Ovary (tissue), 10 donors: ENCODE results near the gene ALDH3B1. TPM values are rescaled to one million over a fixed set of nuclear protein-coding genes. Genes with fewer than 3 reads are reported as not detected.
"Not testable (repeated sequence)": the region's sequence is repeated elsewhere in the genome, so short reads cannot be mapped to it uniquely, and the experiment has no call there.

ENCODE experiments used
- DNase-seq, 5 donors: peaks; one replicate each; pipeline ENCODE4 v3.0.0-alpha.2; 2019 to 2020
- H3K27ac ChIP-seq, 2 donors: fragments of 200-600 bp; one replicate each; pipeline versions ENCODE4 v1.5.1 to v1.8.0; 2019 to 2022
- H3K27me3 ChIP-seq: fragments of 200-600 bp; one replicate; pipeline ENCODE4 v1.8.0; 2022
- H3K36me3 ChIP-seq: fragments of 200-600 bp; sonication (generic); one replicate; pipeline ENCODE4 v1.5.1; 2019
- H3K4me1 ChIP-seq: one replicate; pipeline ENCODE4 v1.8.1; 2013; ENCODE audit warnings: mild to moderate bottlenecking, moderate library complexity; ENCODE audit not compliant: insufficient read depth
- H3K4me3 ChIP-seq: fragments of 200-600 bp; sonication (generic); one replicate; pipeline ENCODE4 v1.5.1; 2017
- H3K9me3 ChIP-seq, 2 donors: fragments of 200-600 bp in 1 of 2; sonication (generic) in 1 of 2; one replicate each; pipeline versions ENCODE4 v1.5.1 to v1.8.1; 2013 to 2019; ENCODE audit warnings: mild to moderate bottlenecking in 1 of 2, moderate library complexity in 1 of 2
- CTCF ChIP-seq, 3 donors: fragments of 450-650 bp in 2 of 3; fragments of 200-600 bp in 1 of 3; IDR thresholded peaks; one replicate each; pipeline versions ENCODE4 v1.5.1 to v1.8.0; 2016 to 2022; ENCODE audit warnings: antibody characterized with exemption in 3 of 3, mild to moderate bottlenecking in 1 of 3
- EP300 ChIP-seq: sonication (generic); formaldehyde crosslinking; IDR thresholded peaks from one replicate; pipeline ENCODE4 v1.6.1; 2017; ENCODE audit warnings: antibody characterized with exemption
- POLR2A ChIP-seq: fragments of 450-650 bp; IDR thresholded peaks from one replicate; pipeline ENCODE4 v1.6.1; 2017; ENCODE audit warnings: antibody characterized with exemption, mild to moderate bottlenecking, moderate library complexity
- WGBS, 3 donors: extraction: QIAGEN DNeasy Blood & Tissue Kit in 1 of 3; methylation state at CpG; one replicate each; pipeline versions ENCODE4 v1.1.5 to v1.1.7; 2013 to 2017; 5-methylcytosine and 5-hydroxymethylcytosine counted together
- intact Hi-C, 4 donors: fragments of 100-400 bp; cut with DNase I; formaldehyde crosslinking; loops; one replicate each; pipeline versions ENCODE4 v1.11.0 to v1.15.1; 2022 to 2023
- long read RNA-seq, 3 donors: library from polyadenylated mRNA in 2 of 3; unstranded in 2 of 3; transcript quantifications; one replicate each; pipeline ENCODE4 v2.0.0 and lab custom pipeline, GENCODE V29; 2021 to 2026
- polyA plus RNA-seq, 2 donors: library from polyadenylated mRNA; stranded (reverse); fragments of 200-250 nt in 1 of 2; fragments of 350-450 nt in 1 of 2; fragmentation: Illumina TruSeq in 1 of 2; extraction: RNeasy Lipid Tissue Mini Kit (QIAGEN cat#74804) in 1 of 2; gene quantifications; one replicate each; pipeline ENCODE4 v1.2.3, GENCODE V29; 2013 to 2014
- total RNA-seq, 7 donors: library from RNA; depleted of rRNA in 2 of 7; stranded (reverse); fragments of >200 nt in 2 of 7; fragmentation: NEBNext Ultra II Directional in 3 of 7; extraction: Animal tissue kit (Norgen Biotek cat#: 25700) in 3 of 7; gene quantifications; one replicate each; pipeline versions ENCODE4 v1.1.0 to v1.2.4, GENCODE V29; 2016 to 2023
- donor health status: DM: no; HTN: no; CAD: no; lungs with moderate emphysema.
- donor health status: DM: no; HTN: no; CAD: no.
- donor health status: Bipolar disorder and iron deficiency.
- donor health status: DM: yes; HTN: yes; CAD: no.
- donor health status: DM: no; HTN: no; CAD: no.
- donor health status: DM: yes; HTN: yes; CAD: no.

Gene ALDH3B1
- total RNA-seq, result 10 to 100 TPM in 3 of 7 donors, 1 to 10 TPM in 4; 1.8 to 65.3 (median 8.9) TPM
- 1 to 10 TPM; 3.9 to 4.7 TPM for polyA plus RNA-seq
- long read RNA-seq, donor 1, transcript ALDH3B1-201 (10 exons, 2,786 nt), result major isoform, 9 of 19 reads
- long read RNA-seq, donor 1, partial matches to known transcripts, result 8 of 19 reads
- long read RNA-seq, donor 1, other reads (novel, unspliced or antisense), result 1 of 19 reads
- long read RNA-seq, donor 2, partial matches to known transcripts, result 0 of 1 reads
- long read RNA-seq, donor 2, other reads (novel, unspliced or antisense), result 0 of 1 reads
- long read RNA-seq, donor 3, transcript ALDH3B1-201 (10 exons, 2,786 nt), result major isoform, 15 of 25 reads
- long read RNA-seq, donor 3, partial matches to known transcripts, result 2 of 25 reads
- long read RNA-seq, donor 3, other reads (novel, unspliced or antisense), result 8 of 25 reads

- intact Hi-C loops, result no loop called here
- peak within 1 kb of the TSS; percentile 9 for H3K4me3 ChIP-seq
- TF ChIP-seq CTCF (IDR thresholded peaks at IDR 0.05), result no peak
- TF ChIP-seq EP300, result peak; percentile 53
- no peak for TF ChIP-seq POLR2A
- WGBS, 3 donors, result 18 to 36% (median 26%) methylated on average over 33 of the region's 33 CpGs
- H3K27me3 ChIP-seq, result no peaks in the 10 kb centered on the region
- peak; percentile 74 to 82 (median 82) for DNase-seq
- H3K9me3 ChIP-seq, result no peaks in the 10 kb centered on the region
- peak within 1 kb of the TSS; percentile 43 to 72 for H3K27ac ChIP-seq
- H3K36me3 ChIP-seq, result no peaks in the 10 kb centered on the region
- peaks cover 10% of the 10 kb centered on the region for H3K4me1 ChIP-seq
These were observed at the start of gene ALDH3B1 for GRCh38 chr11:68010090-68011041. TSS of gene ALDH3B1 (plus strand) at chr11:68010327. CDS start at chr11:68015298, 4,971 bp downstream.

- H3K27me3 ChIP-seq, DNase-seq, H3K9me3 ChIP-seq, H3K36me3 ChIP-seq, H3K4me1 ChIP-seq, H3K27ac ChIP-seq, H3K4me3 ChIP-seq, intact Hi-C loops: not testable (repeated sequence)
- WGBS, 3 donors, result 79 to 89% (median 82%) methylated on average over 8 to 16 of the region's 16 CpGs
These were observed 46.9 kb upstream of the ALDH3B1 start for GRCh38 chr11:67963217-67963616.

GRCh38 chr11:67963879-67964278 lies 46.2 kb upstream of the ALDH3B1 start:
- H3K27me3 ChIP-seq, H3K36me3 ChIP-seq, DNase-seq, H3K9me3 ChIP-seq, H3K4me1 ChIP-seq, H3K27ac ChIP-seq, intact Hi-C loops, H3K4me3 ChIP-seq: not testable (repeated sequence)
- WGBS, 3 donors, result 34 to 44% (median 38%) methylated on average over 6 of the region's 6 CpGs

- intact Hi-C loops, H3K4me1 ChIP-seq, H3K4me3 ChIP-seq, DNase-seq, H3K36me3 ChIP-seq, H3K27ac ChIP-seq, H3K9me3 ChIP-seq, H3K27me3 ChIP-seq: not testable (repeated sequence)
These were observed 45.4 kb upstream of the ALDH3B1 start for GRCh38 chr11:67964746-67965145.

GRCh38 chr11:67965830-67966348 lies 44.2 kb upstream of the ALDH3B1 start:
- intact Hi-C loops, H3K9me3 ChIP-seq, H3K27ac ChIP-seq, H3K4me1 ChIP-seq, H3K27me3 ChIP-seq, H3K36me3 ChIP-seq, H3K4me3 ChIP-seq, DNase-seq: not testable (repeated sequence)
- WGBS, 3 donors, result 89 to 92% (median 91%) methylated on average over 18 to 19 of the region's 19 CpGs

- not testable (repeated sequence) for H3K4me1 ChIP-seq, H3K27me3 ChIP-seq, H3K4me3 ChIP-seq, H3K27ac ChIP-seq, H3K36me3 ChIP-seq, H3K9me3 ChIP-seq, DNase-seq
- WGBS, 3 donors, result 81 to 85% (median 85%) methylated on average over 12 of the region's 12 CpGs
- intact Hi-C loops, result loop anchor here in 1 of 4 donors (10.0 kb wide), 1 partner anchor 730 kb away; no protein-coding TSS in a partner anchor
These were observed 35.4 kb upstream of the ALDH3B1 start for GRCh38 chr11:67974746-67975145.

- not testable (repeated sequence) for H3K27ac ChIP-seq, H3K4me3 ChIP-seq, H3K36me3 ChIP-seq, H3K9me3 ChIP-seq, H3K27me3 ChIP-seq, H3K4me1 ChIP-seq, DNase-seq
- WGBS, 3 donors, result 58 to 67% (median 65%) methylated on average over 17 of the region's 17 CpGs
- intact Hi-C loops, result loop anchor here in 1 of 4 donors (10.0 kb wide), 1 partner anchor 726 kb away; no protein-coding TSS in a partner anchor
These were observed 31.2 kb upstream of the ALDH3B1 start for GRCh38 chr11:67978766-67979418.

GRCh38 chr11:67981226-67981625 lies 28.9 kb upstream of the ALDH3B1 start:
- H3K27ac ChIP-seq, DNase-seq: not testable (repeated sequence)
- 77 to 88% (median 81%) methylated on average over 10 of the region's 10 CpGs for WGBS, 3 donors

GRCh38 chr11:67982255-67982857 lies 27.8 kb upstream of the ALDH3B1 start:
- DNase-seq, intact Hi-C loops: not testable (repeated sequence)
- WGBS, 3 donors, result 47 to 66% (median 61%) methylated on average over 17 of the region's 17 CpGs

More at GRCh38 chr11:67981226-67981625, 28.9 kb upstream of the ALDH3B1 start:
- intact Hi-C loops, H3K4me1 ChIP-seq, H3K36me3 ChIP-seq, H3K27me3 ChIP-seq, H3K4me3 ChIP-seq, H3K9me3 ChIP-seq: not testable (repeated sequence)

More at GRCh38 chr11:67982255-67982857, 27.8 kb upstream of the ALDH3B1 start:
- not testable (repeated sequence) for H3K9me3 ChIP-seq, H3K27me3 ChIP-seq, H3K4me1 ChIP-seq, H3K36me3 ChIP-seq, H3K4me3 ChIP-seq, H3K27ac ChIP-seq
